H9 (cell line): ENCODE results near the gene ZNF652. TPM values are rescaled to one million over a fixed set of nuclear protein-coding genes. Genes with fewer than 3 reads are reported as not detected.
A peak's percentile ranks its signal among the peaks of the same experiment; 100 is the strongest.

ENCODE experiments used
- DNase-seq: peaks from one replicate; pipeline ENCODE4 v3.0.0-alpha.2; 2017
- H2AFZ ChIP-seq: one replicate; pipeline ENCODE4 v1.6.1; 2013; ENCODE audit warnings: mild to moderate bottlenecking, low read length, control low read depth, moderate library complexity
- H2AK5ac ChIP-seq: 2 replicates; pipeline ENCODE4 v1.6.1; 2013; ENCODE audit warnings: low read length, control low read depth, mixed read lengths; ENCODE audit not compliant: insufficient read length
- H2BK120ac ChIP-seq: one replicate; pipeline ENCODE4 v1.6.1; 2013; ENCODE audit warnings: low read depth, mild to moderate bottlenecking, low read length, control low read depth, inconsistent platforms; ENCODE audit not compliant: poor library complexity, severe bottlenecking
- H2BK12ac ChIP-seq: 2 replicates; pipeline ENCODE4 v1.6.1; 2013; ENCODE audit warnings: low read length, control low read depth, mixed read lengths, low read depth; ENCODE audit not compliant: insufficient read length
- H2BK15ac ChIP-seq: 2 replicates; pipeline ENCODE4 v1.6.1; 2013; ENCODE audit warnings: low read depth, low read length, control low read depth
- H2BK20ac ChIP-seq: one replicate; pipeline ENCODE4 v1.6.1; 2013; ENCODE audit warnings: low read depth, mild to moderate bottlenecking, low read length, control low read depth, inconsistent platforms; ENCODE audit not compliant: poor library complexity, severe bottlenecking
- H2BK5ac ChIP-seq: 2 replicates; pipeline ENCODE4 v1.6.1; 2013; ENCODE audit warnings: low read length, control low read depth, mixed read lengths; ENCODE audit not compliant: insufficient read length
- H3K14ac ChIP-seq: 2 replicates; pipeline ENCODE4 v1.6.1; 2013; ENCODE audit warnings: low read length, control low read depth; ENCODE audit not compliant: insufficient read depth
- H3K18ac ChIP-seq: 2 replicates; pipeline ENCODE4 v1.6.1; 2013; ENCODE audit warnings: low read depth, mild to moderate bottlenecking, mixed read lengths, low read length, control low read depth; ENCODE audit not compliant: insufficient read length
- H3K23ac ChIP-seq: 2 replicates; pipeline ENCODE4 v1.6.1; 2013; ENCODE audit warnings: low read length, control low read depth, mixed read lengths, low read depth; ENCODE audit not compliant: insufficient read length
- H3K23me2 ChIP-seq: 2 replicates; pipeline ENCODE4 v1.6.1; 2013; ENCODE audit warnings: low read depth, mild to moderate bottlenecking, mixed read lengths, low read length, control low read depth; ENCODE audit not compliant: insufficient read length, poor library complexity, severe bottlenecking
- H3K27ac ChIP-seq: 2 replicates; pipeline ENCODE4 v1.5.1; 2013; ENCODE audit warnings: low read length, control low read depth, mixed read lengths, low read depth; ENCODE audit not compliant: insufficient read length
- H3K27me3 ChIP-seq: 2 replicates; pipeline ENCODE4 v1.6.1; 2013; ENCODE audit warnings: low read length, control low read depth, inconsistent platforms; ENCODE audit not compliant: insufficient read depth
- H3K4ac ChIP-seq: 2 replicates; pipeline ENCODE4 v1.6.1; 2013; ENCODE audit warnings: low read depth, mild to moderate bottlenecking, control low read depth, inconsistent platforms, low read length, moderate library complexity
- H3K4me1 ChIP-seq: 2 replicates; pipeline ENCODE4 v1.6.1; 2013; ENCODE audit warnings: low read length, control low read depth, inconsistent platforms; ENCODE audit not compliant: insufficient read depth
- H3K4me2 ChIP-seq: 2 replicates; pipeline ENCODE4 v1.6.1; 2013; ENCODE audit warnings: low read length, control low read depth, mixed read lengths; ENCODE audit not compliant: insufficient read length, insufficient read depth
- H3K56ac ChIP-seq: 2 replicates; pipeline ENCODE4 v1.6.1; 2013; ENCODE audit warnings: low read depth, mild to moderate bottlenecking, mixed read lengths, low read length, control low read depth; ENCODE audit not compliant: insufficient read length
- H3K79me1 ChIP-seq: 2 replicates; pipeline ENCODE4 v1.6.1; 2013; ENCODE audit warnings: low read depth, mild to moderate bottlenecking, moderate library complexity, low read length, control low read depth, inconsistent platforms; ENCODE audit not compliant: insufficient read depth, poor library complexity, severe bottlenecking
- H3K79me2 ChIP-seq: 2 replicates; pipeline ENCODE4 v1.6.1; 2013; ENCODE audit warnings: low read length, control low read depth, inconsistent platforms; ENCODE audit not compliant: insufficient read depth
- H3K9ac ChIP-seq: 2 replicates; pipeline ENCODE4 v1.6.1; 2013; ENCODE audit warnings: low read length, control low read depth, mixed read lengths; ENCODE audit not compliant: insufficient read length; ENCODE audit errors: extremely low read depth
- H3K9me3 ChIP-seq: one replicate; pipeline ENCODE4 v1.6.1; 2013; ENCODE audit warnings: low read depth, low read length, inconsistent platforms; ENCODE audit not compliant: control insufficient read depth
- H3T11ph ChIP-seq: one replicate; pipeline ENCODE4 v1.6.1; 2013; ENCODE audit warnings: mild to moderate bottlenecking, low read length, control low read depth, inconsistent platforms
- H4K20me1 ChIP-seq: one replicate; pipeline ENCODE4 v1.6.1; 2013; ENCODE audit not compliant: control insufficient read depth, insufficient read length, insufficient read depth
- H4K5ac ChIP-seq: 2 replicates; pipeline ENCODE4 v1.6.1; 2013; ENCODE audit warnings: low read depth, mild to moderate bottlenecking, mixed read lengths, low read length, control low read depth; ENCODE audit not compliant: insufficient read length
- H4K8ac ChIP-seq: replicated peaks from 2 replicates; pipeline ENCODE4 v1.6.1; 2013; ENCODE audit warnings: low read length, control low read depth, mixed read lengths, low read depth; ENCODE audit not compliant: insufficient read length
- H4K91ac ChIP-seq: 2 replicates; pipeline ENCODE4 v1.6.1; 2013; ENCODE audit warnings: low read depth, mild to moderate bottlenecking, moderate library complexity, mixed read lengths, low read length, control low read depth; ENCODE audit not compliant: insufficient read length
- H3K27ac Mint-ChIP-seq, 3 experiments: 2 replicates in 2 of 3; 3 replicates in 1 of 3; pipeline ENCODE4 v1.8.0; 2020 to 2021; ENCODE audit warnings: mixed read lengths in 3 of 3, mild to moderate bottlenecking in 1 of 3, moderate library complexity in 1 of 3
- H3K27me3 Mint-ChIP-seq: 2 replicates; pipeline ENCODE4 v1.8.0; 2021; ENCODE audit warnings: low read depth, mild to moderate bottlenecking, moderate library complexity, mixed read lengths
- H3K36me3 Mint-ChIP-seq, 3 experiments: 2 replicates in 2 of 3; 3 replicates in 1 of 3; pipeline ENCODE4 v1.8.0; 2020 to 2021; ENCODE audit warnings: low read depth in 3 of 3, mixed read lengths in 3 of 3; ENCODE audit not compliant: insufficient read depth in 1 of 3
- H3K4me1 Mint-ChIP-seq, 2 experiments: 2 replicates each; pipeline ENCODE4 v1.8.0; 2020; ENCODE audit warnings: mixed read lengths in 2 of 2
- H3K4me3 Mint-ChIP-seq, 2 experiments: 2 replicates in 1 of 2; 3 replicates in 1 of 2; pipeline ENCODE4 v1.8.0; 2020 to 2021; ENCODE audit warnings: mild to moderate bottlenecking in 2 of 2, mixed read lengths in 2 of 2, moderate library complexity in 1 of 2
- H3K9me3 Mint-ChIP-seq, 2 experiments: 2 replicates in 1 of 2; 3 replicates in 1 of 2; pipeline ENCODE4 v1.8.0; 2020; ENCODE audit warnings: mild to moderate bottlenecking in 2 of 2, mixed read lengths in 2 of 2, moderate library complexity in 1 of 2
- WGBS: extraction: QIAGEN DNeasy Blood & Tissue Kit; methylation state at CpG from one replicate; pipeline ENCODE4 v1.1.7; 2013; ENCODE audit warnings: missing lambda C conversion rate, low lambda C conversion rate, mixed read lengths; ENCODE audit not compliant: insufficient read length; ENCODE audit errors: extremely low coverage; 5-methylcytosine and 5-hydroxymethylcytosine counted together
- total RNA-seq: library from RNA; stranded (reverse); gene quantifications from 2 replicates; pipeline ENCODE4 v1.2.1, GENCODE V29; 2021
- TF ChIP-seq, protein P1 (sequence below): fragments of 200-600 bp; sonication (generic); conservative IDR thresholded peaks from 3 replicates; pipeline ENCODE4 v1.8.0; 2021; ENCODE audit warnings: antibody characterized with exemption, mild to moderate bottlenecking

The ZNF652 gene
- total RNA-seq, 1 experiment from 2014 or later = 33.6 TPM

DNA sequence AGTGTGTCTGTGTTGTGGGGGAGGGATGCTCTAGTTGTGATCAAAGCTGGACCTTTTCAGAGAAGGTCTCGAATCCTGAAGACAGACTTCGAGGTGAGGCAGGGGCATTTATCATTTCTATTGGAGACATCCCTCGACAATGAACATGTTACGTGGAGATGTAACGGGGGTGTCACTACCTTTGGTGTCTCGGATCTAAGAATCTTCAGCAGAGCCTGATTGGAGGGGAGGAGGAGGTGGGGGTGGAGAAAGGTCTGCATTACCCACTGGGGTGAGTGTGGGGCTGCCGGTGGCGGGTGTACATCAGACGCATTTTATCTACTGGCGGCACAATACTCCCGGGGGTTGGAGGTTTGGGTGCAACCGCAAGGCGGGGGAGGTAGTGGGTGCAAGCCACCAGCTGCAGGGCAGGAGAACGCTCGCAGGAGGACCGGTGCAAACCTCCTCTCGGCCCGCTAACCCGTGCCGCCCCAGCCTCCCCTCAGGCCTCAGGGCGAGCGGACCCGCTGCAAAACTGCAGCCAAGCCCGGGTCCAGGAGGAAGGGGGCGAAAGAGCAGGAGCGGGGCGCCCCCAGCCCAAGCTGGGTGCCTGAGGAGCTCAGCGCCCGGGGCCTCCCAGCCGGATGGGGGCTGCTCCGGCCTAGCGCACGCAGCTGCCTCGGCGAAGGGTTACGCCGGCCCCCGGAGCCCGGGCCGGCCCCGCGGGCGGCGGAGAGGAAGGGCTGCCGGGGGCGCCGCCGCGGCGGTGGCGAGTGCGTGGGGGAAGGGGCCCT, 735 bp downstream of the ZNF652 start:
- TF ChIP-seq, protein P1, sequence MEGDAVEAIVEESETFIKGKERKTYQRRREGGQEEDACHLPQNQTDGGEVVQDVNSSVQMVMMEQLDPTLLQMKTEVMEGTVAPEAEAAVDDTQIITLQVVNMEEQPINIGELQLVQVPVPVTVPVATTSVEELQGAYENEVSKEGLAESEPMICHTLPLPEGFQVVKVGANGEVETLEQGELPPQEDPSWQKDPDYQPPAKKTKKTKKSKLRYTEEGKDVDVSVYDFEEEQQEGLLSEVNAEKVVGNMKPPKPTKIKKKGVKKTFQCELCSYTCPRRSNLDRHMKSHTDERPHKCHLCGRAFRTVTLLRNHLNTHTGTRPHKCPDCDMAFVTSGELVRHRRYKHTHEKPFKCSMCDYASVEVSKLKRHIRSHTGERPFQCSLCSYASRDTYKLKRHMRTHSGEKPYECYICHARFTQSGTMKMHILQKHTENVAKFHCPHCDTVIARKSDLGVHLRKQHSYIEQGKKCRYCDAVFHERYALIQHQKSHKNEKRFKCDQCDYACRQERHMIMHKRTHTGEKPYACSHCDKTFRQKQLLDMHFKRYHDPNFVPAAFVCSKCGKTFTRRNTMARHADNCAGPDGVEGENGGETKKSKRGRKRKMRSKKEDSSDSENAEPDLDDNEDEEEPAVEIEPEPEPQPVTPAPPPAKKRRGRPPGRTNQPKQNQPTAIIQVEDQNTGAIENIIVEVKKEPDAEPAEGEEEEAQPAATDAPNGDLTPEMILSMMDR = no peak
- Histone ChIP-seq H2AFZ (no peak overlapping the region), H3K79me2 (peaks cover 12% of the 10 kb centered on the region; the same call in 1 of the 2 replicates)

More for the DNA sequence above, 735 bp downstream of the ZNF652 start:
- H2BK5ac ChIP-seq = no peak overlapping the region
- H2BK20ac ChIP-seq = no peak overlapping the region
- peak; percentile 53 for DNase-seq
- no peaks in the 10 kb centered on the region for H4K20me1 ChIP-seq
- H3K4ac ChIP-seq = no peak overlapping the region
- no peak overlapping the region for H2BK15ac ChIP-seq
- no peaks in the 10 kb centered on the region for H3K27me3 ChIP-seq
- H3K9me3 Mint-ChIP-seq = no peaks in the 10 kb centered on the region
- H2BK120ac ChIP-seq = no peak overlapping the region
- H3K4me1 Mint-ChIP-seq = peaks cover 42 to 54% of the 10 kb centered on the region in 2 experiments
- no peak overlapping the region for H2AK5ac ChIP-seq
- no peak overlapping the region for H4K8ac ChIP-seq
- no peak overlapping the region for H4K91ac ChIP-seq
- peak overlapping the region; percentile 66 to 96 (median 94); a peak in 6 of 7 replicates for H3K27ac Mint-ChIP-seq
- H3K4me2 ChIP-seq = peak overlapping the region; percentile 95
- no peak overlapping the region for H3K27ac ChIP-seq
- H3K18ac ChIP-seq = no peak overlapping the region
- H3K23me2 ChIP-seq = peaks cover 15% of the 10 kb centered on the region
- no peak overlapping the region for H3T11ph ChIP-seq
- H3K4me3 Mint-ChIP-seq = peak overlapping the region; percentile 91 to 96
- no peaks in the 10 kb centered on the region for H3K4me1 ChIP-seq
- no peaks in the 10 kb centered on the region for H3K79me1 ChIP-seq
- H3K27me3 Mint-ChIP-seq = no peaks in the 10 kb centered on the region
- H3K56ac ChIP-seq = no peak overlapping the region
- H3K14ac ChIP-seq = peak overlapping the region; percentile 28
- H2BK12ac ChIP-seq = no peak overlapping the region
- H4K5ac ChIP-seq = no peak overlapping the region
- peak overlapping the region; percentile 29 for H3K9ac ChIP-seq
- no peaks in the 10 kb centered on the region for H3K9me3 ChIP-seq
- H3K23ac ChIP-seq = no peak overlapping the region
- H3K36me3 Mint-ChIP-seq = 0 out of 7 replicates have a peak, but pooled peaks cover 0 to 2% (median 0%) of the 10 kb centered on the region in 3 experiments
- WGBS = no CpG with 5 or more reads among the region's 52 CpGs
